DMS 273 treated with DMSO at 0.1 percent for 48 hours (cell line): ENCODE results near the gene TNN.
"Not testable (repeated sequence)": the region's sequence is repeated elsewhere in the genome, so short reads cannot be mapped to it uniquely, and the experiment has no call there.

Experiments
- DNase-seq: peaks from one replicate; lab custom pipeline; 2025; lab: John Stamatoyannopoulos, UW

TNN gene

DNA sequence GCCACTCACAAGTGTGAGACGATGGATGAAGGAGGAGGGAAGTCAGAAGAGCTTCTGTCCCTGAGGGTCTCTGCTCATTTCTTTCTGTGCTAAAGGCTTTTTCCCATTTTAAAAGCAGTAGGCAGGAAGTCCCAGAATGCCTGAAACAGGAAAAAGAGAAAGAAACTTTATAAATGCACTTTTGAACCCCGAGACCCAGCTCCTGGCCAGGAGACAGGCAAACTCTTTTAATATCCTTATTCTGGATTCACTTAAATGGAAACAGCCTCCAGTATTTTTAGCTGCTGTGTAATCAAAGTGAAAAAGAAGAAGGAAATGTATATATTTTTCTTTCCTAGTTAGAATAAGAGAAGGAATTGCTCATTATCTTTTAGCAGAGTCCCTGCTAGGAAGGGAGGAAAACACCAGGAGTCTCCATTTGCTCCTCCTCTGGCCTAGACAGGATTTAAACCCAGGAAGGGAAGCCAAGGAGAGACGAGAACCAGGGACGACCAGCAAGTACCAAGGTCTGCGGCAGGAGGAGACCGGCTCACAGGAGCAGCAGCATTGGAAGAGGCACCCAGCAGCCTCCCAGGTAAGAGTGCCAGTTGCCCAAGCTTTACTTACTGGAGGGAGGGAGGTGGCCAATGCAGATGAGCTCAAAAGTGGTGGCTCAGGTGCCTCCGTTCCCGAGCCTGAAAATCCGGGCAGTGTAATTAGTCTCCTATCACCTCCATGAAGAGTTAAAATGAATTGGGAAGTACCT, at the start of gene TNN:
TNN (plus strand) TSS at position 472 of the 745 bp plus-strand sequence. CDS start 9,586 bp downstream, outside the sequence.
- no peak for DNase-seq

DNA sequence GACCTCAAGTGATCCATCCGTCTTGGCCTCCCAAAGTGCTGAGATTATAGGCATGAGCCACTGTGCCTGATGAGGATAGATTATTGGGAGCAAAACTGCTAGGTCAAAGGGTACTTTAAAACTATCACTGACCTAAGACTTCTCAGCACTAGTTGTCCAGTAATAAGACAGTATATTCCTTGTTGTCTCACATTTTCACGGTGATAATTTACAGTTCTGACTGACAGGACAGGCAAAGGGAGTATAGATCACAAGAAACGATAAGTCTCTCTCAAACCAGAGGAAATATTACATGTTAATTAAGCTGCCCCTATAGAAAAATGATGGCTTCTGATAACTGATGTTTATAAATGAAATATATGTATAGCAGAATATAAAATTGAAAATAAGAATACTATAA, 48.1 kb upstream of the TNN start:
- no peak for DNase-seq

- peak; percentile 95 for DNase-seq
Observed at GRCh38 chr1:175023043-175023921, 44.4 kb upstream of the TNN start, which contains the start of gene MRPS14. Gene MRPS14 (minus strand): TSS chr1:175023425. CDS start chr1:175023408, 17 bp downstream.

DNA sequence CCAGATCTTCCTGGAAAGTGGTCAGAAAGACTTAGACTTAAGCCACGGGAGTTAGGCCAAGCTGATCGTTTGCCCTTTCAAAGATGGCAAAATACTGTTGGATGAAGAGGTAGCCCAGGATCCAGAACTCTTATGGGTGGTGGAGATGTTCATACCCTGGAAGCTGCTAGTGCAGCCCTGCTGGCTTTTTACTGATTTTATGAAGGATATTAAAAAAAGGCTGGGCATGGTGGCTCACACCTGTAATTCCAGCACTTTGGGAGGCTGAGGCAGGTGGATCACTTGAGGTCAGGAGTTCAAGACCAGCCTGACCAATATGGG, 43.8 kb upstream of the TNN start:
- not testable (repeated sequence) for DNase-seq

- no peak for DNase-seq
Observed at GRCh38 chr1:175024773-175025172, 42.9 kb upstream of the TNN start.

- DNase-seq: no peak
Observed at GRCh38 chr1:175033953-175034352, 33.7 kb upstream of the TNN start.

DNA sequence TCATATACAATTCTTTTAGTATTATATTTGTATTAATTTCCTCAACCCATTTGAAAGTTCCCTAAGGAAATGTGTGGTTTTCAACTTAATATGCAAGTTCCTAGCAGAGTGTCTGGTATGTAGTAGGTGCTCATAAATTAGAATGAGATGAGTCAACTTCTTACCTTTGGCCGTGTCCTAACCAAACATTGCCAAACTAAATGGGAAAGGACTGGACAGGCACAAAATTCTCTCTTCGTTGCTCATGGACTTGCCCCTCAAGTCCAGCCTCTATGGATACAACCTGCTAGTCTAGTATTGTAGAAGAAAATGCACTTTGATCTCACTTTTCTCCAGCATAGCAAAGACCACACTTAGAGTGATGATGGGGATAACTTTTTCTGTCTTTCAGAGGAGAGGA, 32.9 kb upstream of the TNN start:
- no peak for DNase-seq

- no peak for DNase-seq
Observed at GRCh38 chr1:175035865-175036264, 31.8 kb upstream of the TNN start.

GRCh38 chr1:175036476-175036875, 31.2 kb upstream of the TNN start:
- DNase-seq: no peak

- no peak for DNase-seq
Observed at GRCh38 chr1:175037416-175037815, 30.2 kb upstream of the TNN start.

GRCh38 chr1:175040324-175040879, 27.2 kb upstream of the TNN start:
- no peak for DNase-seq

DNA sequence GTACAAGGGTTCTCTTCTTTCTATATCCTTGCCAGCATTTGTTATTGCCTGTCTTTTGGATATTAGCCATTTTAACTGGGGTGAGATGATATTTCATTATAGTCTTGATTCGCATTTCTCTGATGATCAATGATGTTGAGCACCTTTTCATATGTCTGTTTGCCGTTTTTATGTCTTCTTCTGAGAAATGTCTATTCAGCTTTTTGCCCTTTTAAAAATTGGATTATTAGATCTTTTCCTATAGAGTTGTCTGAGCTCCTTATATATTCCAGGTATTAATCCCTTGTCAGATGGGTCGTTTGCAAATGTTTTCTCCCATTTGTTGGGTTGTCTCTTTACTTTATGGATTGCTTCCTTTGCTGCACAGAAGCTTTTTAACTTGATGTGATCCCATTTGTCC, 25.0 kb upstream of the TNN start:
- DNase-seq: no peak

DNA sequence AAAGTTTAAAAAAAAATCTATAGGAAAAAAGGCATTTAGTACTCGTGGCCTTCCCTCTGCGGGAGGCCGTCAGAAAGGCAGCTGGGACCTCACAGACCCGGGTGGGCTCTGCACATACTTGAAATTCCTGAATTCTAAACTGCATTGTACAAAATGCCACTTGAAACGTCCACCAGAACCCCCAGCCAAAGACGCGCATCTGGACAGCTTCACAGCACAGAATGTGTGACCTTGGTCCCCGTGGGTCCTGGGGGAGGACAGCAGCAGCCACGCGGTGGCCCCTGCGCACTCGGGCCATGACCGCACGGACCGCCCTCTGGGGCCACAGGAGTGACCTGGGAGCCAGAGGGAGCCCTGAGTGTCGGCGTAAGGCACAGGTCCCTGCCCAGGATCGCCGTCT, 23.8 kb upstream of the TNN start:
- no peak for DNase-seq

DNA sequence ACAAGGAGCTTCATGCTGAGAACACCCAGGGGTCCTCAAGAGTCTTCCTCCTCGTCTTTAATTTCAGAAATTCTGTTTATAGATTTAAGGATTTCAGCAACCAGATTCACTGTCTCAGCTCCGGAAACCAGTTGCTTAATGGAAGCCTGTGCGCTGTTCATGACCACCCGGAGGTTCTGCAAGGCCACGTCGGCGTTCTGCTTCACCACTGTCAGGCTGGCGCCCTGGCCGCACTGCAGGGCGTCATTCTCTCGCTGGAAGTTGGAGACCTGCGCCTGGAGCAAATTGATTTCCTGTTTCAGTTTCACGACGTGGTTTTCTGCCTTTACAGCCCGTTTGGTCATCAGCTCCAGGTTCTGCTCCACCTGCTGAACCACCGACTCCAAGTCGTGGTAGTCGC, 23.0 kb upstream of the TNN start:
- not testable (repeated sequence) for DNase-seq

DNA sequence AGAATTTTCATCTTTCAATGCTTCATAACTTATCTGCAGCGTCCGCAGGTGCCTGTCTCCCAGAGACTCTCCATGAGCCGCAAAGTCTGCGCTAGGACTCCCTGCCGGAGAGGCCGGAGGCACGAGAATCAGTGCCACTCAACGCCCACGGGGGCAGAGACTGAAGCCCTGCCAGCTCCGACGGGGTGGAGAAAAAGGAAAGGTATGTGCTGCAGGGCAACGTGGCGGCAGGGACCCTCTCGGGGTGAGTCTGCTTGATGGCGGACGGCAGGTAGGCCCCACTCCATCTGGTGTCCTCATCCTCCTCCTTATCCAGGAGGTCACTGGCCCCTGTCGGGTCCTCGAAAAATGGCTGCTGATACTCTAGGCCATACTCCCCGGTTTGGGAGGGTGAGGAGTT, 22.5 kb upstream of the TNN start:
- no peak for DNase-seq

DNA sequence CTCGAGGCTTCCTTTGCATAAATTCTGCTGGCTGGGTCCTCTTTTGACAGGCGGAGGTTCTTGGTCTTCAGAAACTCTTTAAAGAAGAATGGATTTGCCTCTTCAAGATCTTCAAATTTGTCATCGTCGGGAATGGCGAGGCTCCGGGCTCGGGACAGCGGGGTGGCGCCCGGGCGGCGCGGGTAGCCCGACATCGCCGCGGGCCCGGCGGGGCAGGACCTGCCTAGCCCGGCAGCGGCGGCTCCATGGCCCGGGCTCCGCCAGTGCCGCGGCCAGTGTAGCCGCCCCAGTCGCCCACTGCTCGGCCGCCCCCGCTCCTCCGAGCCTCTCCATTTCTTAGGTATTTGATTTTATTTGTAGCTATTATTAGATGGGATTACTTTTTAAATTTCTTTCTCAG, 22.1 kb upstream of the TNN start:
- no peak for DNase-seq

- DNase-seq: no peak
Observed at GRCh38 chr1:175050992-175051391, 16.6 kb upstream of the TNN start.

DNA sequence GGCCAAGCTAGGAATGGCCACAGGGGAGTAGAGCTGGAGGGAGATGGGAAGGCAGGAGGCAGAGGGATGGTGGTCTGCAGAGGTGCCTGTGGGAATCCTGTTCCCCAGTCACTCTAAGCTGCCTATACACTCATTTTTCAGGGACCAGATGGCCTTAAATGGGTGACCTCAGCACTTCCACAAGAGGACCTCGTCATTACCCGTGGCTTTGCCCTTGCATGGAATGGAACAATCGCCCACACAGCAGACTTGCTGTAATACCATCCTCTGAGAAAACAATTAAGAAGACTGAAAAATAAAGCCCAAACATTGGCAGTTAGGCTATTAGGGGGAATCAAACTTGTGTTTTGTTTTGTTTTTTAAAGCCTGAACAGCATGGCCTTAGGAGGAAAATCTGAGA, 12.9 kb upstream of the TNN start:
- DNase-seq: no peak

DNA sequence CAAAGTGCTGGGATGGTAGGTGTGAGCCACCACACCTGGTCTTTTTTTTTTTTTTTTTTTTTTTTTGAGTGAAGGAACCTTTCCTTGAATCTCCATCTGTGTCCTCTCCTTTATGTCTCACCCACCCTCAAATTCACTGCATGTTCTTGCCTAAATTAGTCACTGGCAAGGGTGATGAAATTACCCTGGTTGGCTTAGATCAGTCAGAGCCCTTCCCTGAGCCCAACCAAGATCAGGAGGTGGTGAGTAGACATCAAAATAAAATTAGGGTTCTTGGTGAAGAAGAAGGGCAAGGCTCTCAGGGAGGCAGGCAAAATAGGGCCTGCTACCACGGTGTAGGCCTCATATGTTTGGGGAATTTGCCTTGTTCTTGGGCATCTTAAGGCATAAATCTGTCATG, 5.3 kb upstream of the TNN start:
- no peak for DNase-seq

DNA sequence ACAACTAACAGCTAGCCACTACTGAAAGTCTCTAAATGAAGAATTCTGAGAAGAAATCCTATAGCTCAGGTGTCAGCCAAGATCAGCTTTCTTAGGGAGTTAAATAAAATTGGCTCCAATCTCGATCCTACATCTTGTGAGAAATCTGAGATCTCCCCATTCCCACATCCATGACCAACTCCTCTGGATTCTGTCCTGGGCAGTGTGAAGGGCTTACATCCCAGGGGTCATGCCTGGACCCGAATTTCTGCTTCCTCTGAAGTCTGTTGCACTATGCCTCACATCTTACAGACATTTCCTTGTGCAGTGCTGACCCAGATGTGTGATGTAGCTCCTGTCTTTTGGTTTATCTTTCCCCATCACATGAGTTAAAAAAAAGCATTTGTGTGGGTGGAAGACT, 4.8 kb upstream of the TNN start:
- no peak for DNase-seq

- no peak for DNase-seq
Observed at GRCh38 chr1:175070818-175071217, 3.2 kb downstream of the TNN start.

- DNase-seq: no peak
Observed at GRCh38 chr1:175071276-175071943, 3.8 kb downstream of the TNN start.
